ENCODE data around the gene YIF1A.

YIF1A gene, protein sequence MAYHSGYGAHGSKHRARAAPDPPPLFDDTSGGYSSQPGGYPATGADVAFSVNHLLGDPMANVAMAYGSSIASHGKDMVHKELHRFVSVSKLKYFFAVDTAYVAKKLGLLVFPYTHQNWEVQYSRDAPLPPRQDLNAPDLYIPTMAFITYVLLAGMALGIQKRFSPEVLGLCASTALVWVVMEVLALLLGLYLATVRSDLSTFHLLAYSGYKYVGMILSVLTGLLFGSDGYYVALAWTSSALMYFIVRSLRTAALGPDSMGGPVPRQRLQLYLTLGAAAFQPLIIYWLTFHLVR

DNA sequence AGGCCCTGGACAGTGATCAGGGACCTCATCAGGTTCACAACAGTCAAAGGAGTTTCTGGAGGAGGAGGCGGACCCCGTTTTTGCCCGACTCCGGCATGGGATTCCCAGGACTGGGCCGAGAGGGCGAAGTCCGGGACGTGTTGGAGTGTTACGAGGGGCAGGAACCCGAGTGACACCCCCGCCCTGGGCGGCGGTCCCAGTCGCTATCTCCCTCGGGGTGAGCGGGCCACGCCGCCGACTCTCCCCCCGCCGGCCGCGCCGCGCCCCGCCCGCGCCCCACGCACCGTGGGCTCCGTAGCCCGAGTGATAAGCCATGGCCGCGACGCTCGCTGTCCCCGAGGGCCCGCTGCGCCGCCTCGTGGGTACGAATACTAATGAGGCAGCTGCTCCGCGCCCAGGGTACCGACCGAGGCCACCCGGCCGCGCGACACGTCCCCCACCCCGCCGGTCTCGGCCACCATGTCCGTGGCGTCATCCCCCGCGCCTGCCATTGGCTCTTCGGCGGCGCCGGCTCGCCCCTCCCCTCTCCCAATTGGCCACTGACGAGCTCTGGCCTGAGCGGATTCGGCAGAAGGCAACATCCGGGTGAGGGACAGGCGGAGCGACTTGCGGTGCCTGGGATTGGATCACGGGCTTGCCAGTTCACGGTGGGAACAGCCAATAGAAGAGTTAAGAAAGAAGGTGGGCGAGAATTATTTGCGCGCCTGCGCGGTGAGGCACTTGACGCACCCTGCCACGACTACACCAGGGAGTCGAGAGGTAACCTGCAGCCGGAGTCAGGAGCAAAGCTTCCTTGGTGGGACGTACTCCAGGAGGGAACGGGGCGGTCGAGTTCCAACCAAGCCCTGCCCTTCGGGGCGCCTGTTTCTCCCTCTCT lies at the start of gene YIF1A:
Gene YIF1A, minus strand, starts transcription at position 473 of the 877 bp plus-strand sequence. Its CDS starts 158 bp downstream, at position 315.
- Histone ChIP-seq H3K27ac (peak within 1 kb of the TSS; percentile 92 to 96), H3K4me3 (peak within 1 kb of the TSS; percentile 87)
- TF ChIP-seq, protein P1, sequence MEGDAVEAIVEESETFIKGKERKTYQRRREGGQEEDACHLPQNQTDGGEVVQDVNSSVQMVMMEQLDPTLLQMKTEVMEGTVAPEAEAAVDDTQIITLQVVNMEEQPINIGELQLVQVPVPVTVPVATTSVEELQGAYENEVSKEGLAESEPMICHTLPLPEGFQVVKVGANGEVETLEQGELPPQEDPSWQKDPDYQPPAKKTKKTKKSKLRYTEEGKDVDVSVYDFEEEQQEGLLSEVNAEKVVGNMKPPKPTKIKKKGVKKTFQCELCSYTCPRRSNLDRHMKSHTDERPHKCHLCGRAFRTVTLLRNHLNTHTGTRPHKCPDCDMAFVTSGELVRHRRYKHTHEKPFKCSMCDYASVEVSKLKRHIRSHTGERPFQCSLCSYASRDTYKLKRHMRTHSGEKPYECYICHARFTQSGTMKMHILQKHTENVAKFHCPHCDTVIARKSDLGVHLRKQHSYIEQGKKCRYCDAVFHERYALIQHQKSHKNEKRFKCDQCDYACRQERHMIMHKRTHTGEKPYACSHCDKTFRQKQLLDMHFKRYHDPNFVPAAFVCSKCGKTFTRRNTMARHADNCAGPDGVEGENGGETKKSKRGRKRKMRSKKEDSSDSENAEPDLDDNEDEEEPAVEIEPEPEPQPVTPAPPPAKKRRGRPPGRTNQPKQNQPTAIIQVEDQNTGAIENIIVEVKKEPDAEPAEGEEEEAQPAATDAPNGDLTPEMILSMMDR (IDR thresholded peaks at IDR 0.05): no peak
- peak; percentile 99 for DNase-seq (ENCODE audit: low spot score)

DNA sequence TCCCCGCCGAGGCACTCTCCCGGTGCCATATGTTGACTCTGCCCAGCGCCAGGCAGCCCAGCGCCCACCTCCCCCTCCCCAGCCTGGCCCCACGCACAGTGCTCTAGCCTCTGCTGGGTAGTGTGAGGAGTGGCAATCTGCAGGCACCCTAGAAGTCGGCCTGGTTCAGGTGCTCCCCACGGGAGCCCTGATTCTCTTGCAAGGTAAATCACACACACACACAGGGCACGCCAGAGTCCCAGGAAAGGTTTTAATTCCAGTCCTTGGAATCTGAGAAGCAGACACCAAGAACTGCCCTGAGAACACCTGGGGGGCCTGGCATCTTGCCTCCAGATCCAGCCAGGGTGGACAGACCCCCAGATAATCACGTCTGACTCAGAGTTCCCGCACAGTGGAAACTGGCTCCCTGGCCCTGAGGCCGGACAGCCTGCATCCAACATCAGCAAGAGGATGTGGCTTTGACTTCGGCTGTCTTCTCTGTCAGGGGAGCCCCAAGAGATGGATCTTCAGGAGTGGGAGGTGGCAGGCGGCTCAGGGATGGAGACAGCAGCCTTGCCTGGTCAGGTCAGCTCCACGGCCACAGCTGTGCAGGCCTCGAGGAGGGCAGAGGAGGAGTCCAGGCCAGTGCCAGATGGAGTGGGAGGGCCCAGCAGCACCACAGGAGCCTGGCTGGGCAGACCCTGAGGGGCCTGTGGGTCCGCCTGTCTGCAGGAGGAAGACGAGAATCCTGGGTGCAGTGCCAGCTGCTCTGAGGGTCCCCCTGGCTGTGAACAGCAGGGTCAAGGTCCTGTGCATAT lies 48.4 kb upstream of the YIF1A start:
- TF ChIP-seq, protein P1 (IDR thresholded peaks at IDR 0.05): no peak
- Histone ChIP-seq H3K27ac (peak overlapping the region in 1 of 2 donors; percentile 79), H3K4me3 (no peak overlapping the region)
- peak; percentile 69 for DNase-seq (ENCODE audit: low spot score)

DNA sequence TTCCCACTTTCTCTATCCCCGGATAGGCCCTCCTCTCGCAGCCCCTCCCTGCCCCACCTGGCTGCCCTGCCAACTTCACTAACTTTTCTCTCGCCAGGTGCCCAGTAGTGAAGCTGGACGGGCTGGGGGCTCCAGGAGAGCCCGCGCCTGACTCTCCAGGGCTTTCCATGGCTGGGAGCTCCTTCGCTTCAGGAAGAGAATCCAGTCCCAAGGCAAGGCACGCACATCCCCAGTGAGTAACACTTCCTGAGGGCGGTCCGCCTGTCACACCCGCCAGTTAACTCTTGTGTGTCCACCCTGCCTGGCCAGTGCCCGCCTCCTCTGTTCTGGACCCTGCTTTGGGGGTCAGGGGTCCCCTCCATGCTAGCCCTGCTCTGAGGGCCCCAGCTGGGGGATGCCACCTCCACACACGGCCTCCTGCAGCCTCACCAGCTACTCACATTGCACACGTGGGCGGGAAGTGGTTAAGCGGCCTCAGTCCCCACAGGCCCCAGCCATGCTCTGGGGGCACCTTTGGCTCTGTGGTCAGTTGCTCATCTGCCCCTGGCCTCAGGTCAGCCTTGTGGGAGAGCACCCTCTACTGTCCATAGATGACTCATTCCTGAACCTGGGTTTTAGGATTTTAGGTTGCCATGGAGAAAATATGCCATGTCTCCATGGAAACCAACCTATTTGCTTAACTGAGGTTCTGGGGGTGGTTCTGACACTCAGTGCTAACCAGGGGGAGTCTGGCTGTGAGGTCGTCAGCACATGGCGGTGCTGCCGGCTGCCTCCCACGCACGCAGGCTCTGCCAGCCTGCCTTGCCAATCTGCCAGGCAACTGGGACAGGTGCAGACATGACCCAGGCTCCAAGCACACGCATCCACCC lies 47.5 kb upstream of the YIF1A start, which contains the start of gene RIN1:
Gene RIN1, minus strand, starts transcription at position 201 of the 869 bp plus-strand sequence. Its CDS starts 32 bp downstream, at position 169.
- TF ChIP-seq, protein P1 (IDR thresholded peaks at IDR 0.05): no peak
- peak; percentile 85 for DNase-seq (ENCODE audit: low spot score)
- Histone ChIP-seq H3K27ac (peak within 1 kb of the TSS; percentile 48 to 79), H3K4me3 (peak within 1 kb of the TSS; percentile 87)

DNA sequence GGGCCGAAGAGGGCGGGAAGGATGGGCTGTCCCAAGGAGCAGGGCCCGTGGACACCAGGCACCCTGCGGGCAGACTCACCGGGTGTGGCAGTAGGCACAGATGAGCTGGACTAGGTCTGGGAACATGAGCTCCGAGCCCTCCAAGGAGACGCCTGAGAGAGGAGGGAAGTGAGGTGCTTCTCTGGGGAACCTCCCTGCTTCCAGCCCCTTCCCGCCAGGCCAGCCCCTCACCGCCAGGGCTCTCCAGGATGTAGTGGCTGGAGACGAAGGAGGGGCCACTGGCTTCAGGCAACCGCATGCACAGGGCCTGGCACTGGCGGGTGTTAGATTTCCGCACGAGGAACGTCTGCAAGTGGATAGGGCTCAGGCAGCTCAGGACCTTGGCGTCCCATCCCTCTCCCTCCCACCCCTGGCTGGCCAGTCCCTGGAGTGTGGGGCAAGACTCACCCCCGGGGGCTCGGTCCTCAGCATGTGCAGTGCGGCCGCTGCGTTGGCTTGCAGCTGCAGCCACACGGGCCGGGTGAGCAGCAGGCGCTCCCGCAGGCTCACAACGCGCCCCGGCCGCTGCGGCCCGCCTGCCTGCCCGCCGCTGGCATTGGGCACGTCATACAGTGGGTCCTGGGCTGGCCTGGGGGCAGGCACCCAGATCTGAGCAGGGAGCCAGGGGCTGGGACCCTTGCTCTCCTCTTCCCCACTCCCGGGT lies 46.7 kb upstream of the YIF1A start:
- Histone ChIP-seq H3K4me3 (peak overlapping the region; percentile 87), H3K27ac (peak overlapping the region; percentile 48 to 79)
- TF ChIP-seq, protein P1 (IDR thresholded peaks at IDR 0.05): no peak
- peak; percentile 79 for DNase-seq (ENCODE audit: low spot score)

DNA sequence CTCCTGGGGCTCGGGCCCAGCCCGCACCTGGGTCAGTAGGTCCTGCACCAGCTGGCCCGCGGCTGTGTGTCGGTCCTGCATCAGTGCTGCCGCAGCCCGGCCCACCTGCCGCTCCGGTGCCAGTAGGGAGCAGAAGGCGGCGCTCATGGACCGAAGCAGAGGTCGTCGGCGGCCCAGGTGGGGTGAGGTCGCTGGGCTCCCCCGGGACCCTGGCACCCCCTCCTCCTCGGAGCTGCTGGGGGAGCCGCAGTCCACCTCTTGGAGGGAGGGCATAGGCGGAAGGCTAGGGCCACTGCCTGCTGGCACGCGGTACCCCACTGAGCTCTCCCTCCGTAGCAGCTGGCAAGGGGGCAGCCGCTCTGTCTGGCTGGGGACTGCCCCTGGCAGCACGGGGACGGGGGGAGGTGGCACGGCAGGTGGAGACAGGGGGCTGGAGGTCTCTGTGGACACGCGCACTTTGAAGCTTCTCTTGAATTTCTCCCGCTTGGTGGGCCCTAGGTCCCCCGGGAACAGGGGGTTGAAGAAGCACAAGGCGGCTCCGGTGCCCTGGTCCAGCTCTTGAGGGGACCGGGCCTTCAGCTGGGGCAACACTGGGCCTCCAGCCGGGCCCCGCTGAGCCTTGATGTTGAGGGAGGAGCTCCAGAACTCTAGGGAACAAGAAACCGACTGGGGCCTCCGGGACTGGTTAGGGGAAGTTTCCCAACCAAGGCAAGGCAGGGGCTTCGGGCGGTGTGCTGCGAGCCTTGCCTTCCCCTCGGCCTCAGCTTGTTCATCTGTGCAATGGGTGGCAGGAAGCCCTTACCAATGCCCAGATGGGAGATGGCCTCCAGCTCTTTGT lies 45.9 kb upstream of the YIF1A start:
- Histone ChIP-seq H3K4me3 (peak overlapping the region; percentile 87), H3K27ac (peak overlapping the region in 1 of 2 donors; percentile 79)
- peak; percentile 71 for DNase-seq (ENCODE audit: low spot score)
- TF ChIP-seq, protein P1 (IDR thresholded peaks at IDR 0.05): no peak

Data from coronary artery (tissue), 2 donors.